Ecto neural progenitor cell (in vitro differentiated cells): ENCODE measurements around the gene TNN.
"Not testable (repeated sequence)": the region's sequence is repeated elsewhere in the genome, so short reads cannot be mapped to it uniquely, and the experiment has no call there.

Experiments used
- DNase-seq: peaks from one replicate; pipeline ENCODE4 v3.0.0-alpha.2; 2018; ENCODE audit warnings: low spot score

TNN gene

DNA sequence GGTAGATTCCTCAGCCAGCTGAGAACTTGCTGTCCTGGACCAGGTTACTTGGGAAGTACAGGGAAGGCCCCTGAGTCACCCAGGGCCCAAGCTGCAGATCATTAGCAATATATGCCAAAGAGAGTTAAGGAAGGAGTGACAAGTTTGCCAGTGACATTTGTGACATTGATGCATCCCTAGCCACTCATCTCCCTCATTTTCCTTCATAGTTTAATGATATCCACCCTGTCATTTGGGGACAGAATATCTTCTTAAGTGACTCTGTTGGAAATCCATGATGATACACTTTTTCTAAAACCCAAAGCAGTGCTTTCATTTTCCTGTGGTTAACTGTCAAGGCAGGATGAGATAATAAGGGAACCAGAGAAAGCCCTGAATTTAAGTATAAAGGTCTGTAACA is 3.2 kb downstream of the TNN start:
- DNase-seq: no peak

DNA sequence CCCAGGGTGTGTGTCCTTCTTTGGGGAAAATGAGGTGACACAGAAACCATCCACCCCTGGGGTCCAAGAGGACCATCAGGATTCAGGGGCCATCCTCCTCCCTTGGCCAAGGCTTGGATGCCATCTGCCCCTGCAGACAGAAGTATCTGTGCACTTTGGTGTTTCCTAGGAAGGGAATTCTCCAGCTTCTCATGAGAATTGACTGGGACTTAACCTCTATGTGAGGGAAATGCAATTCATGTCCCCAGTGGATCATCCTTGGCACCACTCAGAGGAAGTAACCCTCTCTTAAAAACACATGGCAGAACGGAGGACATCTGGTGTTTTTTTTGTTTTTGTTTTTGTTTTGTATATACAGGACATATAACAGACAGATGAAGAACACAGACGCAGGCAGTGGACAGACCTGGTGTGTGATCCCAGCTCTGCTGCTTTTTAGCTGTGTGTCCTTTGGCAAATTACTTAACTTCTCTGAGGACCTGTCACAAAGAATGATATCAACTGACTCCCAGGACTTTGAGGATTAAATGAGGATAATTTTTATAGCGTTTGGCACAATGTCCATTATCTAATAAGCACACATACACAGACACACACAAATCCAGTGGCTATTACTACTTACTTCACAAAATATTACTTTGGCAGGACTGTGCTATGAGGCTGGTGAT is 3.8 kb downstream of the TNN start:
- DNase-seq: no peak

DNA sequence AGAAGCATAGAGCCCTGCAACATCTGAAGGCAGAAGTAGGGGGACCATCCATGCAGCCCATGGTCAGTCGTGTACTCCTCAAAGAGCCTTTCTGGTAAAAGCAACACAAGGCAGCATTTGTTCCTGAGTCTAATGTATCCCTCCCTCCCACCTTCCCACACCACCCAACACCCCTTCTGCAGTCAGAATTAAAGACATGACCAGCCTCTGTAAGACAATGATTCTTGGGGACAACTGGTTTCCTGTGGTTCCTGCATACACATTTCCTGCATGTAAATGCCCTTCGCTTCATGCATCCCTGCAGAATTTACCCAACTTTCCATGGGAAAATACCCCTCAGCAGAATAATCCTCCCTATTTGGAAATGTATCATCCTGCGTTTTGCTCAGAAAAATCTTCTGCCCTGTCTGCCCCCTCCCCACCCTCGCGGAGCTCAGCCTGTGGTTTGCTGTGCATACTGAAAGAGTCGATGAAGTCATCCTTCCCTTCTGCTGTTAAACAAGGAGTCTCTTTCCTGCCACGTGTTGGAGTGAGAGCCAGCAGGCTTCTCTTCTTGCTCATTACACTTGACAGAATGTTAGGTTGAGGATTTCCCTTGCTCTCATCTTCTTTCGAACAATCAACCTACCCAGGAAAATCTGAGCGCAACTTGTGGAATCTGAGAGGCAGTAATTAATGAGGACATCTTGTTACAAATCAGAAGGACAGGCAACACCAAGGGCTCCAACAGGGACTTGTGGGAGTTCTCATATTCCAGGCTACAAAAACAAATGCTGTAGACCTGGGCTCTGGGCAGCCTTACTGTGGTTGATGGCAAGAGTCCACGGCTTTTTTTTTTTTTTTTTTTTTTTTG is 4.7 kb downstream of the TNN start:
- DNase-seq: no peak

DNA sequence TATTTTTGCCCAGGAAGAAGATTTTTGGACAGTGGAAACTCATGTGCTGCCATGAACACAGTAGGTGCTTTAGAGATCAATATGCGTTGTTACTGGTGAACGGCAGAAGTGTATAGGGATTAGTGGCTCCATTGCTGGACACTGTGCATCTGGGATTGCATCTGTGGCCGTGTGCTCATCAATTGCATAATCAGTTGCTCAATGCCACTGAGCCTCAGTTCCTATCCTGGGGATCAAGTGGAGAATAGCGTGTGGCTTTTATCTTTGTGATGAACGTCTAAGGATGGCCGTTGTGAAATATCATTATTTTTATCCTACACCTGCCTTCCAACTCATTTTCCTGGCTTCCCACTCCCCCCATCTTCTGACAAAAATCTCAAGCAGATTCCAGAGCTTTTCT is 5.4 kb downstream of the TNN start:
- DNase-seq: no peak

DNA sequence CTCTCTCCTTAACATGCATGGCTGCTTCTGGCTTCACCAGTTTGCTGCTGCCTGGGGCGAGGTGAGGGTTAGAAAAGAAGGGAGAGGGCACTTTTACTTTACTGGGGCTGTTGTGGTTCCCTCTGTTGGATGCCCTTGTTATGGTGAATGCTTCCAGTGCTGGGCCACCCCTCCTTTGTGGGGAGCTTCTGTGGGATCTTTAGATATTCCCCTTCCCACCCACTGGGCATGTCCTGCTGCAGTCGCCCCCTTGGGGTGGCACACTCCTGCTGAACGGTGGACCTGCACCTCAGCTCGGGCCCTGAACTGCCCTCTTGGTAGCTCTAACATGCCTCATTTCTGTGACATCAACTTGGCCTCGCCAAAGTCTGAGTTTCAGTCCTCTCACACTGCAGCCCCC is 6.0 kb downstream of the TNN start:
- no peak for DNase-seq

DNA sequence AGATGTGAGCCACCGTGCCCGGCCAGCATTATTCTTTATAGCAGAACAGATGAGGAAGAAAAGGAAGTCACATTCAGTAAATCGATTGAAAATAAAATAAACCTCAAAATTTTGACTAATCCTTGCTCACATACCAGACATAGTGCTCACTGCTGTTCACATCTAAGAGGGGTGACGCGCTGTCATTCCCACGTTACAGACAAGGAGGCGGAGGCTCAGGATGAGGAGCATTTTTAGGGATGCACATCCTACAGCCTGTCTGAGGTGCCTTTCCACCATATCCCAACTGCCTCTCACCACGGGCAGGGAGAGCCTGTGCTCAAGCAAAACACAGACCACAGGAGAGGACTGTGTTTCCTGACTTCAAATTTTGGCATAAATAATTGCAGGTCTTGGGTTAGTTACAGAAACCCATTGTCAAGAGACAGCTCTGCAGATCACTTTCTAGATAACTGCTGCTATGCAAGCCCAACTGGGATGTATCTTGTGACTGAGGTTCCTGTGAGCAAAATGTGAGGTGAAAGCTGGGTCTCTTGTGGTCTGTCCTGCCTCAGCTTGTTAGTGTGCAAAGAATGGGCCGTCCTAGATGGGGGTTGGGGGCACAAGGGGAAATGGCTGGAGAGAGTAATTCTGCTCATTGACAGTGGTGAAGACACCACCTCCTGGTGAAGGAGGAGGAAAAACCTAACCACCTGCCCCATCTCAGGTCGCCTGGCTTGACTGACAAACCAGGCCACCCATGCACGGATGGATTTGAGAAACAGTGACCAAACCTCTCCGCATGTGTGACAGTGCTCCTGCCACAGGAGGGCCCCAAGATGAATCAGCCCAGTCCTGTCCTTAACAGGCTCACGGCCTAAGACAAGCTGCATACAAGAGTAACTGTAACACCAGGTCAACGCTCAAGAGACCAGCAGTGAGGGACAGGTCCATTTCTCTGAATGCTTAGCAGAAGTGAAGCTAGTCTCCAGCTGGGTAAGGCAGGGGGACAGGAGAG is 8.2 kb downstream of the TNN start:
- no peak for DNase-seq

DNA sequence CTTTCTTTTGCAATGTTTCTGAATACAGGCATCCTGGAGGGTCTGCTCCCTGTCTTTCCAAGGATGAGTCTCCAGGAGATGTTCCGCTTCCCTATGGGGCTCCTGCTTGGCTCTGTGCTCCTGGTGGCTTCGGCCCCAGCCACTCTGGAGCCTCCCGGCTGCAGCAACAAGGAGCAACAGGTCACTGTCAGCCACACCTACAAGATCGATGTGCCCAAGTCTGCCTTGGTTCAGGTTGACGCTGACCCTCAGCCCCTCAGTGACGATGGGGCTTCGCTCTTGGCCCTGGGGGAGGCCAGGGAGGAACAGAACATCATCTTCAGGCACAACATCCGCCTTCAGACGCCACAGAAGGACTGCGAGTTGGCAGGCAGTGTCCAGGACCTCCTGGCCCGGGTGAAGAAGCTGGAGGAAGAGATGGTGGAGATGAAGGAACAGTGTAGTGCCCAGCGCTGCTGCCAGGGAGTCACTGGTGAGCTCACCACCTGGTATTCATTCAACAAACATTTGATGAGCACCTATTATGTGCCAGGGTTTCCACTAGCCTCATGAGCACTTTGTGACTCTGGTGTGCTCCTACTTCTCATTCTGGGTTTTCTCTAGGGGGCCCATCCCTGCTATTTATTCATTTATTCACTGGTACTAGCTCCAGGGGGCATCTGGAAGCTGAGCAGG is 9.9 kb downstream of the TNN start:
- no peak for DNase-seq

DNA sequence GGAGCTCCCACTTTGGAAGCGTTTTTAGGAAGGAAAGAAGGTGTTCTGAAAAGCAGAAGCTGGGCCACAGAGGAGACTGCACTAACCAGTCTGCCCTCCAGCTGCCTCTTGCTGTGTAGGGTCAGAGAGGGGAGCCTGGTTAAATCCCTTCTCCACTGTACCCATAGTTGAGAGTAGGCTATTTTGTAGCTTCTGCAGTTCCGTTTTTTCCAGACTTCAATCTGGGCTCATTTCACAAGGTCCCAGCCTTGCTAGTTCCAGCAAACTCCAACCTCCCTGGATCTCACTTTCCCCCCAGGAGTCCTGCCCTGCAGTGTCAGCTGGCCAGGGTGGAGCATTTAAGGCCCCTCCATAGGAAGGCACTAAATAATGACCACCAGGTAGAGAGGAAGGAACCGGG is 11.0 kb downstream of the TNN start:
- DNase-seq: no peak

DNA sequence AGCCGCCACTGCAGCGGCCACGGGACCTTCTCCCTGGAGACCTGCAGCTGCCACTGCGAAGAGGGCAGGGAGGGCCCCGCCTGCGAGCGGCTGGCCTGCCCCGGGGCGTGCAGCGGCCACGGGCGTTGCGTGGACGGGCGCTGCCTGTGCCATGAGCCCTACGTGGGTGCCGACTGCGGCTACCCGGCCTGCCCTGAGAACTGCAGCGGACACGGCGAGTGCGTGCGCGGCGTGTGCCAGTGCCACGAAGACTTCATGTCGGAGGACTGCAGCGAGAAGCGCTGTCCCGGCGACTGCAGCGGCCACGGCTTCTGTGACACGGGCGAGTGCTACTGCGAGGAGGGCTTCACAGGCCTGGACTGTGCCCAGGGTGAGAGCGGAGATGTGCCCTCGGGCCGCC is 11.7 kb downstream of the TNN start:
- DNase-seq: no peak

DNA sequence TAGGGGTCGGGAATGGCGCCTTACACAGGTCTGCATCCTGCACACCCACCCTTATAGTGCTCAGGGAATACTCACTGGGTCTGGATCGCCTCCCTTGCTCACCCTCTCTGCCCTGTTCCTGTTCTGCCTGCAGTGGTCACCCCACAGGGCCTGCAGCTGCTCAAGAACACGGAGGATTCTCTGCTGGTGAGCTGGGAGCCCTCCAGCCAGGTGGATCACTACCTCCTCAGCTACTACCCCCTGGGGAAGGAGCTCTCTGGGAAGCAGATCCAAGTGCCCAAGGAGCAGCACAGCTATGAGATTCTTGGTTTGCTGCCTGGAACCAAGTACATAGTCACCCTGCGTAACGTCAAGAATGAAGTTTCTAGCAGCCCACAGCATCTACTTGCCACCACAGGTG is 12.4 kb downstream of the TNN start:
- DNase-seq: no peak

DNA sequence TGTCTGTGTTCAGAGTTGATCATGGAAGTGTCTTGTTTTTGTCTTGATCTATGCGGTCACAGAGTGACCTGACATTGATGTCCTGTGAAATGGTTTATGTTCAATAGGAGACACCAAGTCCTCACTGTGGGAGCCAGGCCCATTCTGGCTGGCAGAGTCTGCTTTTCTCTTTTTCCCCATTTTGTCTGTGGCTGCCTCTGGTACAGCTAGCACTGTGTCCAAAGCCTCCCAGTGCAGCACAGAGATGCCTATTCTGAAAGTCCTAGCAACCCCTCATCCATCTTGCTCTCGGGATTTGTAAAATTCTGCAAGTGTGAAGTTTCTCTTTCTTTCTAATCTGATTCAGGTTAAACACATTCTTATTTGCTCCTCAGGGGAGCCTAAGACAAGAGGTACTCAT is 14.3 kb downstream of the TNN start:
- DNase-seq: no peak

DNA sequence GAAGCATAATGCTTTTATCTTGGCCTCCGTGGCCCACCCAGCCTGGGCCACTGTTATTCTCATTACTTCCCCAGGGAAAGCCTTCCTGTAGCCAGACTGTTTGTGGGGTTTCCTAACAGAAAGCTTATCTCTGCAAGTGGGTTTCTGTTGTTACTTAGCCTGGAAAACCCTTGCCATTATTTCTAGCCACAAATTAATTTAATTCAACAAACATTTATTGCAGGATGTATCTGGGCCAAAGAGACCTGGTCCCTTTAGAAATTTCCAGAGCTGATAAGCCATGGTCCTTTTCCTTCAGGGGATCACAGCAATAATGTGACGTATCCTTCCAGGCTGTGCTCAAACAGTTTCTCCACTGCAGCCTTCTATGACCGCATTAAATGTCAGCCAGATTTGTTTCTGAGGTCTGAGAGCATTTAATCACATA is 20.9 kb downstream of the TNN start:
- DNase-seq: no peak

DNA sequence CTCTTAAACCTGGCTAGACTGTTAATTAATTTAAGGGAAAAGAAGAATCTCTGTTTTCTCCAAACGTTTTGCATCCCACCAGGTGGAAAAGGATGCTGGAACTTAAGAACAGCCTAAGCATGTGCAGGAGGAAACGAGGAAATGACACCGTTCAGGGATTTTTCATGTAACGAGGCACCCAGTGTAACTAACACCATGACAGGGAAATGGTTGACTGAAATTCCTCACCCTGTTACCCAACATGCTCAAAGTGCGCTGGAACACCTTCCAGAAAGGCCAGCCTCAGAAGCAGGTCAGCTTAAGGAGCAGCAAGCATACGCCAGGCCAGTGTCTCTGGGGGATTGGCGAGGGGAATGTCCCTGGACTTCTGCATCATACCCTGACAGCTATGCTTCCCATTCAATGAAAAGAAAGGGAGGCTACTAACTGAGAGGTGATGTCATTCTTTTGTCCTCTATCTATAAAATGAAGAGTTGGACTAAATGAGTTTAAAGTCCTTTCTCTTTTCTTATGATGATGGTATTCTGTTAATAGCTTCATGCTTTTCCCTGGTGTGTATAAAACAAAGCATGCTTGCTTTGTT is 21.6 kb downstream of the TNN start:
- no peak for DNase-seq

DNA sequence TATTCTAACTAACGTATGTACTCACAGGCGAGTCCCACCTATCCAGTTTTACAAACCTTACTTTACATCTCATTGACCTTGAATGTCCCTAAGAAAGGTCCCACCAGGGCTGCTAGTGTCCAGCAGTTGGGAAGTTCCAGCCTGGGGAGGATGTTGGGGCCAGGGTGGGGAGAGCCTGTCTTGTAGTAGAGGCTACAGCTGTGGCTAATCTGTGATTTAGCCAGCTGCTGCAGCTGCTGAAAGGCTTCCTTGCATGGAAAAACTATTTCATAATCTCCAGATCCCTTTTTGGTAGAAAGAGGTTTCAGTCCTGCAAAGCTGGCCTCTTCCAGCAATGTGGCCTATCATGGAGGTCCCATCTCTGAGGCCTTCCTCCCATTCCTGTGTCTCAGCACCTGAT is 23.1 kb downstream of the TNN start:
- no peak for DNase-seq

DNA sequence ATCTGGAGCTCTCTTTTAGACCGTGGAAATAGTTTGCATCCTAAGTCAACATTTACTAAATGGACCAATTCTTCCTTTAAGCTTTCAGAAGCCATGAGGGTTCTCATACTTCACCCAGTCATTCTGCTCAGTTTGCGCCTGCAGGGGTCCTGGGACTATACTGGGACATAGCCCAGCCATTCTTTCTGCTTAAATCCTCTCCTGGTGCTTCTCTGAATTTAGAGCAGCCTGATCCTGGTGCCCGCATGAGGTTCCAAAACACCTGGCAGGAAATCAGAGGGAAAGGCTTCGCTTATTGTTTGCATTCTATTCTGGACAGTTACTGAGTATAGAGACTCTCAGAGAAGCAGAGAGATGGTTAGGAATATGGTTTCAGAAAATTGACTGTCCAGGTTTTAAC is 27.0 kb downstream of the TNN start:
- no peak for DNase-seq

DNA sequence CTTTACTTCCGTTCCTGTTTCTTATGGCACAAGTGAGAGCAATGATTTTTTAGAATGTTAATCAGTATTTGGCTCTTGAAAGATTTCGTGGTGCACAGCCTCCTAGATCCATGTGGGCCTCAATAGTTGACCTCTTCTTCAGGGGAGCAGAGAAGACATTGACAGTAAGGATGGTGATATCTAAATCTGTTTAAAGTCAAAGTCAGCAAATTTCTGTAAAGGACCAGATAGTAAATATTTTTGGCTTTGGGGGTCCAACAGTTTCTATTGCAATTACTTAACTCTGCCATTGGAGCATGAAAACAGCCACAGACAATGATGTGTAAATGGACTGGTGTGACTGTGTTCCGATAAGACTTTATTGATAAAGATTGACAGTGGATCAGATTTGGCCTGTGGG is 27.4 kb downstream of the TNN start:
- DNase-seq: no peak

DNA sequence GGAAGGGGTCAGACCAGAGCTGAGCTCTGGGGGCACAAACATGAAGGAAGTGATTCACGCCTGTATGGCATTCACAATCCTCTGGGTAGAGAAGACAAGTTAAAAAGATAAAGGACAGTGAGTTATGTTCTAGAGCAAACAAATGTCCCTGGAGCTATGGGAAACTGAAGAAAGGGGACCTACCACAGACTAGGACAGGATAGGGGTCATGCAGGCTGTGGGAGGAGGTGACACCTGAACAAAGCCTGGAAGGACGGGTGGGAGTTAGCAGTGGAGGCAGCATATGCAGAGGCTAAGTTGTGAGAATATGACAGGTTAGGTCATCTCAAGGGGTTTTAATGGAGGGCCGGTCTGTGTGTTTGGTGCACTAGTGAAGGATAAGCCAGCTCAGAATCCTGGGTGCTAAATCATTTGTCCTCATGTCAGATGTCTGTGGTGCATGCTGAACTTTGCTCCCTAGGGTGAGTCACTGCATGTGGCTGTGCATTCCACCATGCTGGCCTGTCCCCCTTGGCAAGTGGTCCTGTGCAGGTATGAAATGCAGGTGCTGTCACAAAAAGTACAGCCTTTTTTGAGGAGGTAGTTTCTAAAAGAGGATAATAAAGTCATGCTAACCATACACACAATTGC is 28.5 kb downstream of the TNN start:
- DNase-seq: no peak

DNA sequence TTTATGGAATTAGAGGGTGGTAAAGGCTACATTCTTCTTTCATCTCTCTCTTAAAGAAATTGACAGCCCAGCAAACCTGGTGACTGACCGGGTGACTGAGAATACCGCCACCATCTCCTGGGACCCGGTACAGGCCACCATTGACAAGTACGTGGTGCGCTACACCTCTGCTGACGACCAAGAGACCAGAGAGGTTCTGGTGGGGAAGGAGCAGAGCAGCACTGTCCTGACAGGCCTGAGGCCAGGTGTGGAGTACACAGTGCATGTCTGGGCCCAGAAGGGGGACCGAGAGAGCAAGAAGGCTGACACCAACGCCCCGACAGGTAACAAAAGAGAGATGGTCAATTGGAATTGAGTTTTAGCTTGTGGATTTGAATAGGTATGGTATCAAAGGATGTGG is 29.7 kb downstream of the TNN start:
- no peak for DNase-seq

DNA sequence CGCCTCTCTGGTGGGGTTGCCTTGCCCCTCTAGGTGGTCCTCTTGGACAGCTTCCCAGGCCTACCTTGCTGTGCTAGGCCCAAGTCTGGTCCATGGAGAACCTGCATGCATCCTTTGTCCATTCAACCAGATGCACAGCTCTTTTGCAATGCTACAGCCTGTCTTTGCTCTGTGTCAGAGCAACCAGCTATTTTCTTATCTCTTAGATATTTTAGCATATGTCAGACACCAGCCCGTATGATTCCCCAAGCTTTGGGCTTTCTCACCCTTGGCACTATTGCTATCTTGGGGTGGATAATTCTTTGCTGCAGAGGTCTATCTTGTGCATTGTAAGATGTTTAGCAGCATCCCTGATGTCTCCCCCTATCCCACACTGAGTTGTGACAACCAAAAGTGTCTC is 32.3 kb downstream of the TNN start:
- no peak for DNase-seq

DNA sequence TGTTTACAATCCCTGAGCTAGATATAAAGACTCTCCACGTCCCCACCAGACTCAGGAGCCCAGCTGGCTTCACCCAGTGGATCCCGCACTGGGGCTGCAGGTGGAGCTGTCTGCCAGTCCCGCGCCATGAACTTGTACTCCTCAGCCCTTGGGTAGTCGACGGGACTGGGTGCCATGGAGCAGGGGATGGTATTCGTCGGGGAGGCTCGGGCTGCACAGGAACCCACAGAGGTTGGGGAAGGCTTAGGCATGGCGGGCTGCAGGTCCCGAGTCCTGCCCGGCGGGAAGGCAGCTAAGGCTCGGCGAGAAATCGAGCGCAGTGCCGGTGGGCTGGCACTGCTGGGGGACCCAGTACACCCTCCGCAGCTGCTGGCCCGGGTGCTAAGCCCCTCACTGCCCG is 34.5 kb downstream of the TNN start:
- not testable (repeated sequence) for DNase-seq

DNA sequence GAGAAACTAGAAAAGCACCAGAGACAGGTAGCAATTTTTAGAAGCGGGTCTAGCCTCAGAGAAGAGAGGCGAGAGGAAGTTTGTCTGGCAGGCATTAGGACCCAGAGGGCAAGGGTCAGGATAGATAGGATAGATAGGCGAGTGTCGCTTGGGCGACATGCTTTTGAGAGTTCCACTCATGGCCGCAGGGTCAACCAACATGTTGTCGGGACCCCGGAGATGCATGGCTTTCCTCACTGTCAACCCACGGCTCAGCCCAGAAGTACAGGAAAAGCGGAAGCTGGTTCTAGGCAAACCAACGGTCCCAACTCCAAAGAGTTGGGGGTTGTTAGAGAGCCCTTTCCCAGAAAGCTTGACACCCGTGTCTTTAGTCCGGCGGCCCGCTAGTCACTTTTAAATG is 38.9 kb downstream of the TNN start:
- not testable (repeated sequence) for DNase-seq
